NCI-H1417 (cell line): Measurements from ENCODE around the gene BMP8B.
"Not testable (repeated sequence)": the region's sequence is repeated elsewhere in the genome, so short reads cannot be mapped to it uniquely, and the experiment has no call there.

Experiments
- DNase-seq, 3 experiments: peaks; one replicate each; lab custom pipeline; 2025; lab: John Stamatoyannopoulos, UW

Gene BMP8B

GRCh38 chr1:39777896-39778295 lies 10.8 kb downstream of the BMP8B start:
- DNase-seq, result not testable (repeated sequence)

GRCh38 chr1:39777306-39777705 lies 11.4 kb downstream of the BMP8B start:
- no peak for DNase-seq

- DNase-seq, result no peak
These were observed 11.8 kb downstream of the BMP8B start for GRCh38 chr1:39776886-39777285.

GRCh38 chr1:39776400-39776713 lies 12.3 kb downstream of the BMP8B start:
- no peak for DNase-seq

GRCh38 chr1:39775676-39776399 lies 12.8 kb downstream of the BMP8B start:
- not testable (repeated sequence) for DNase-seq

GRCh38 chr1:39775141-39775540 lies 13.5 kb downstream of the BMP8B start:
- not testable (repeated sequence) for DNase-seq

- DNase-seq, result not testable (repeated sequence)
These were observed 15.2 kb downstream of the BMP8B start for GRCh38 chr1:39773369-39773979.

- DNase-seq, result not testable (repeated sequence)
These were observed 17.6 kb downstream of the BMP8B start, which contains the start of gene OXCT2 for GRCh38 chr1:39771022-39771532. Gene OXCT2, minus strand, starts transcription at chr1:39771348. Its CDS starts 93 bp downstream, at chr1:39771255.

GRCh38 chr1:39770100-39771021 lies 18.3 kb downstream of the BMP8B start:
- DNase-seq, result not testable (repeated sequence)

GRCh38 chr1:39769502-39769901 lies 19.2 kb downstream of the BMP8B start:
- DNase-seq, result not testable (repeated sequence)

- not testable (repeated sequence) for DNase-seq
These were observed 22.2 kb downstream of the BMP8B start for GRCh38 chr1:39766466-39766865.

GRCh38 chr1:39764512-39764911 lies 24.2 kb downstream of the BMP8B start:
- not testable (repeated sequence) for DNase-seq

- DNase-seq, result not testable (repeated sequence)
These were observed 24.9 kb downstream of the BMP8B start for GRCh38 chr1:39763619-39764374.

- no peak for DNase-seq
These were observed 25.8 kb downstream of the BMP8B start for GRCh38 chr1:39762550-39763540.

GRCh38 chr1:39761557-39762260 lies 27.0 kb downstream of the BMP8B start:
- peak in 1 of 3 experiments; percentile 7 for DNase-seq

GRCh38 chr1:39761016-39761415 lies 27.6 kb downstream of the BMP8B start:
- no peak for DNase-seq

GRCh38 chr1:39760074-39761008 lies 28.3 kb downstream of the BMP8B start:
- DNase-seq, result no peak

- no peak for DNase-seq
These were observed 29.3 kb downstream of the BMP8B start for GRCh38 chr1:39759436-39759726.
